Activated T-cell treated with anti-CD3 and anti-CD28 coated beads, Interleukin-2, amount 50 U/mL, for 4 hours (primary cell): Measurements from ENCODE around the gene SFRP5. TPM values are rescaled to one million over a fixed set of nuclear protein-coding genes. Genes with fewer than 3 reads are reported as not detected.

Source experiments
- ATAC-seq, 2 donors: fragments of 200-7000 bp; cut with Tn5 transposase; one replicate each; pipeline ENCODE4 v1.10.0; 2021
- DNase-seq: peaks from one replicate; pipeline ENCODE4 v3.0.0-alpha.2; 2020
- H3K27me3 Mint-ChIP-seq: one replicate; pipeline ENCODE4 v1.8.0; 2021; ENCODE audit warnings: low read depth, mixed read lengths
- H3K36me3 Mint-ChIP-seq: one replicate; pipeline ENCODE4 v1.8.0; 2022; ENCODE audit warnings: mixed read lengths; ENCODE audit not compliant: insufficient read depth
- H3K4me1 Mint-ChIP-seq: one replicate; pipeline ENCODE4 v1.8.0; 2021; ENCODE audit warnings: low read depth, mixed read lengths
- H3K4me3 Mint-ChIP-seq: one replicate; pipeline ENCODE4 v1.8.0; 2021; ENCODE audit warnings: mild to moderate bottlenecking, moderate library complexity, mixed read lengths
- H3K9me3 Mint-ChIP-seq: one replicate; pipeline ENCODE4 v1.8.0; 2021; ENCODE audit warnings: mixed read lengths
- total RNA-seq, 3 donors: library from RNA; stranded (reverse); gene quantifications; one replicate each; pipeline ENCODE4 v1.2.1, GENCODE V29; 2021

SFRP5 gene
- total RNA-seq, 3 donors from 2014 or later = 0.13 to 0.28 TPM; not detected in 1

- ATAC-seq (no peak), DNase-seq (no peak)
- H3K4me1 Mint-ChIP-seq = no peaks in the 10 kb centered on the region
- H3K4me3 Mint-ChIP-seq = no peak overlapping the region
- no peaks in the 10 kb centered on the region for H3K9me3 Mint-ChIP-seq
- H3K27me3 Mint-ChIP-seq = peaks cover 11% of the 10 kb centered on the region
- no peaks in the 10 kb centered on the region for H3K36me3 Mint-ChIP-seq
Measured at GRCh38 chr10:97724341-97724941, 47.4 kb downstream of the SFRP5 start.

- H3K4me3 Mint-ChIP-seq = no peak overlapping the region
- H3K36me3 Mint-ChIP-seq = no peaks in the 10 kb centered on the region
- no peaks in the 10 kb centered on the region for H3K9me3 Mint-ChIP-seq
- no peak for ATAC-seq
- H3K27me3 Mint-ChIP-seq = peaks cover 11% of the 10 kb centered on the region
- H3K4me1 Mint-ChIP-seq = no peaks in the 10 kb centered on the region
- no peak for DNase-seq
Measured at GRCh38 chr10:97723001-97723400, 48.8 kb downstream of the SFRP5 start.

- H3K36me3 Mint-ChIP-seq = no peaks in the 10 kb centered on the region
- H3K27me3 Mint-ChIP-seq = peaks cover 11% of the 10 kb centered on the region
- no peaks in the 10 kb centered on the region for H3K4me1 Mint-ChIP-seq
- H3K9me3 Mint-ChIP-seq = no peaks in the 10 kb centered on the region
- DNase-seq = no peak
- ATAC-seq = no peak
- no peak overlapping the region for H3K4me3 Mint-ChIP-seq
Measured at GRCh38 chr10:97721871-97722780, 49.7 kb downstream of the SFRP5 start.

DNA sequence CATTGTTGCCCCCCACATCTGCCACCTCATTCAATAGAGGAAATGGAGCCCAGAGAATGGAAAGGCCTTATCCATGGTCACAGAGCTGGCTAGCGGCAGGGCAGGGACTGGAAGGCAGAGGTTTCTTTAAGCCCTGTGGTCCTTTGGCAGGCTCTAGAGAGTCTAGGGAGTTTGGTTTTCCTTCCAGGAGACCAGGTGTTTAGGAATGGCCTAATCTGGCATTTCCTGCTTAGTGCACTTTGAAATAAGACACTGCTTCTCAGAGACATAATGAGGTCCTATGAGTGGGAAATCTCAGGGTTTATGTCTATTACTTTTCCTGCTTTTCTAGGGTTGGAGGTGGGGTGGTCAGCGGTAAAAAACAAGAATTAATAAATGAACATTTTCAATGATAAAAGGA, 52.2 kb downstream of the SFRP5 start:
- Mint-ChIP-seq H3K27me3 (peaks cover 4% of the 10 kb centered on the region), H3K4me3 (no peak overlapping the region), H3K36me3 (no peaks in the 10 kb centered on the region), H3K4me1 (no peaks in the 10 kb centered on the region), H3K9me3 (no peaks in the 10 kb centered on the region)
- no peak for ATAC-seq
- DNase-seq = no peak

DNA sequence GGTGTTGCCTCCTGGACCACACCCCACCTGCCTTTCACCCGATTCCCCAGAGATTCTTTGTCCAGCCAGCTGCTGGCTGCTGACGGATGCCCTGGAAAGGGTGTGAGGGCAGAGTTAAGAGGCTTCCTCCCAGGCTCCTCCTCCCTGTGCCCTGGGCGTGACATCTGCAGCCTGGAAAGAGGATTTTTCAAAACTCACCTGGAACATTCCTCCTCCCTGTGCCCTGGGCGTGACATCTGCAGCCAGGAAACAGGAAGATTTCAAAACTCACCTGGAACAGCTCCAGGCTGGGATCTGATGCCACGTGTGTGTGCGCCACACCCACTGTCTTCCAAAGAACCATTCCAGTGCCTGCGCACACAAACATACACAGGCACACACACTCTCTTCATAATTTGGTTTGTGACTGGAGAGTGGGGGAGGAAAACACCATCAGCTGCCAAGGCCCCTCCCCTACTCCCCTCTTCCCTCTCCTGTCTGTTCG, 53.1 kb downstream of the SFRP5 start:
- H3K4me3 Mint-ChIP-seq = no peak overlapping the region

DNA sequence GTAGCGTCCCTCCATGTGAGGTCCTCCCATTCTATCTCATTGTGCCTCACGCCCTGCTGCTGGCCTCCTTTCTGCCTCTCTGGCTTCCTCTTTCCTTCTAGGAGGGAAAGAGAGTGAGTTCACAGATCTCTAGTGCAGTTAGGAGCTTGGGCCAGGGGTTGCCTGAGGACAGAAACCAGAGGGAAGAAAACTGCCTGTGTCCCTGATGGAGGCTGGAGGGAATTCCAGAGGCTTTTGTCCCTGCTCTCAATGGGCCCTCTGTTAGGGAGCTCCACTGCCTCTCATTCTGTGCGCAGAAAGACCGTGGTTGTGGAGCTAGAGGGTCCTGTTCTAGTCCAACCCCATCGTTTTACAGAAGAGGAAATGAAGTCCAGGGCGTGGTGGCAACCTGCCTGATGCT, 53.6 kb downstream of the SFRP5 start:
- ATAC-seq = no peak
- Mint-ChIP-seq H3K4me3 (no peak overlapping the region), H3K4me1 (peaks cover 3% of the 10 kb centered on the region), H3K36me3 (no peaks in the 10 kb centered on the region), H3K9me3 (no peaks in the 10 kb centered on the region), H3K27me3 (no peaks in the 10 kb centered on the region)
- DNase-seq = no peak

More for the DNA sequence above, 53.1 kb downstream of the SFRP5 start:
- Mint-ChIP-seq H3K36me3 (no peaks in the 10 kb centered on the region), H3K4me1 (peaks cover 3% of the 10 kb centered on the region), H3K9me3 (no peaks in the 10 kb centered on the region), H3K27me3 (no peaks in the 10 kb centered on the region)
- no peak for ATAC-seq
- no peak for DNase-seq

- DNase-seq (no peak), ATAC-seq (no peak)
- Mint-ChIP-seq H3K36me3 (no peaks in the 10 kb centered on the region), H3K4me3 (no peak overlapping the region), H3K4me1 (peaks cover 6% of the 10 kb centered on the region), H3K27me3 (peaks cover 4% of the 10 kb centered on the region), H3K9me3 (no peaks in the 10 kb centered on the region)
Measured at GRCh38 chr10:97717627-97718026, 54.2 kb downstream of the SFRP5 start.

Other genes starting within 250 kb of the SFRP5 start
- not detected for gene ANKRD2, start 199.2 kb downstream of the SFRP5 start, total RNA-seq
- not detected for gene HOGA1, start 187.6 kb downstream of the SFRP5 start, total RNA-seq
- gene C10orf62, start 182.3 kb downstream of the SFRP5 start, total RNA-seq = not detected
- 1 to 10 TPM; 2.1 to 4.5 (median 2.2) TPM for gene MORN4, start 138.5 kb downstream of the SFRP5 start, total RNA-seq
- 10 to 100 TPM; 12.9 to 16.9 (median 15.7) TPM for gene PI4K2A, start 131.3 kb downstream of the SFRP5 start, total RNA-seq
- 1 to 10 TPM; 1.6 to 2.5 (median 1.8) TPM for gene AVPI1, start 84.8 kb downstream of the SFRP5 start, total RNA-seq
- gene MARVELD1, start 58.3 kb downstream of the SFRP5 start, total RNA-seq = 1 to 10 TPM; 1.6 to 2.5 (median 1.7) TPM
- gene ZFYVE27, start 34.9 kb downstream of the SFRP5 start, total RNA-seq = 10 to 100 TPM; 27.1 to 27.6 (median 27.1) TPM
- under 1 TPM; 0.28 to 0.32 (median 0.30) TPM for gene GOLGA7B, start 77.8 kb upstream of the SFRP5 start, total RNA-seq